Measurements from ENCODE around the gene ITGB2. TPM values are rescaled to one million over a fixed set of nuclear protein-coding genes. Genes with fewer than 3 reads are reported as not detected.

ITGB2 gene
- total RNA-seq, 1 donor from 2014 or later: 468 TPM

DNA sequence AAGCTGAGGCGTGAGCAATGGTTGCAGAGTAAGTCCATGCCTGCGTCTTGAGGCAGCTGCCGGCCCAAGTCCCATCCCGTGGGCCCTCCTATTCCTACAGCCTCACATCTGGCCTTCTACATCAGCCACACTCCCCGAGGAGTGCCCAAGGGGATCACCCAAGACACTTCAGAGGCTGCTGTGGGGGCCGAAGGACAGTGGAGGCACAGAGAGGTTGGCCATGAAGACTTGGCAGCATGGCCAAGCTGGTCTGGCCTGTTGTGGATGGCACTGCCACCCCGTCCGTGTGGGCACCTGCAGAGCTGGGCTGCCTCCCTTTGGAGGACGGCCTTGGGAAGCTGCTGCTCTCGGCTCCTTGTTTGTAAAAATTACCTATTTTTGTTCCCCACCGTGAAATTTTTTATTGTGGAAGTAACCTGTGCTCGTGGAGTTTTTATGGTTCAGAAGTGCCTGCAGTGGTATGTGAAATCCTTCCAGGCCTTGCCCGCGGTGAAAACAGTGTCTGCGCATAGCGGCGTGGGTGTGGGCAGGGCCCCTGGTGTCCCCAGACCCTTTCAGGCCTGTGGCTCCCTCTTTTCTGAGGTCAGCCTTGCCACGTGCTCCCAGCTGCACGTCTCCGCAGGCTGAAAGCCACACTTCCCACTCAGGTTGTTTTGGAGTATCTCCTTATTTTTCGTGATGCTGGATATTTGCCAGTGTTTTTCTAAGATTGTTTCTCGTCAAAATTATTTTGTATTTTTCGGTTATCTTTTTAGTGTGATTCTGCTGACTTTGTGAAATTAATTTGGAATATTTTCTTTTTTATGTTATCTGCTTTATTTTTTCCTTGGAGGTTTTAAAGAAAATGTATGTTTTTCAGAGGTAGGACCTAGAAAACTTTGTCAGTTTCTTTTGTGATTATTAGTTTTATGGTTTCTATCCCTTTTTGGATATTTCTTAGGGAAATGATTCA, 39.7 kb upstream of the ITGB2 start:
- peaks cover 32% of the 10 kb centered on the region for H3K36me3 ChIP-seq
- peak overlapping the region; percentile 84 for H3K27ac ChIP-seq
- intact Hi-C loops (cut with DNase I): no loop called here
- peak; percentile 39 for DNase-seq
- TF ChIP-seq CTCF (IDR thresholded peaks at IDR 0.05): no peak
- H3K4me3 ChIP-seq: no peak overlapping the region
- peaks cover 43% of the 10 kb centered on the region for H3K4me1 ChIP-seq
- ATAC-seq: no peak
- no peaks in the 10 kb centered on the region for H3K27me3 ChIP-seq (ENCODE audit: low read depth)
- H3K9me3 ChIP-seq: no peaks in the 10 kb centered on the region

DNA sequence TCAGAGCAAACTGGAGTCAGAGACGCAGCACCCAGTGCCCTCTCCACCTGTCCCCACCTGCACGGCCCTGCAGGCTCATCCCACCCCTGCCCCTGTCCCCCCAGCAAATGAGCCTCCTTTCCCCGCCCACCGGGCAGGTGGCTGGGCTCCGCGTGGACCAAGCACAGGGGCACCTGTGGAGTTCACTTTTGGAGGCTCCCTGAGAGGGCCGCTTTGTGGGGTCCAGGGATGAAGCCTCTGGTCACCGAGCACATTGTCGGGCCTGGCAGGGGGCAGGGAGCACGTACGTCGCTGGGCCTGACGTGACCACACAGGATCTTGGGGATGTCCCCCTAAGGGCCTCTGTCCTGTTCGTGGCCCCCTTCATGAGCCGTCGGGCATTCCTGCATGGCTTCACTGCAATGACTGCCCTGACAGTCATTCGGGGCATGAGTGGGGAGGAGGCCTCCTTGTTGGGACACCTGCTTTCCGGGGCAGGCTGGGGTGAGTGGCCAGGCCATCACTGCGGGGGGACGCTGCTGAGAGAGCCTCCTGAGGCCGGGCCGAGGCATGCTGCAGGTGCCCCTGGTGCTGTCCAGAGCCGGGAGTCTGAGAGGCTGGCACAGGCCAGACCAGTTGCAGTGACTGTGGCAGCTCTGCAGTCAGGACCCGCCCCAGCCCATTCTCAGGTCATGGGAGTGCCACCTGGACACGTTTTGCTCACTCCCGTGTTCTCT, 38.8 kb upstream of the ITGB2 start:
- Histone ChIP-seq H3K4me1 (peaks cover 35% of the 10 kb centered on the region), H3K36me3 (peaks cover 36% of the 10 kb centered on the region)

DNA sequence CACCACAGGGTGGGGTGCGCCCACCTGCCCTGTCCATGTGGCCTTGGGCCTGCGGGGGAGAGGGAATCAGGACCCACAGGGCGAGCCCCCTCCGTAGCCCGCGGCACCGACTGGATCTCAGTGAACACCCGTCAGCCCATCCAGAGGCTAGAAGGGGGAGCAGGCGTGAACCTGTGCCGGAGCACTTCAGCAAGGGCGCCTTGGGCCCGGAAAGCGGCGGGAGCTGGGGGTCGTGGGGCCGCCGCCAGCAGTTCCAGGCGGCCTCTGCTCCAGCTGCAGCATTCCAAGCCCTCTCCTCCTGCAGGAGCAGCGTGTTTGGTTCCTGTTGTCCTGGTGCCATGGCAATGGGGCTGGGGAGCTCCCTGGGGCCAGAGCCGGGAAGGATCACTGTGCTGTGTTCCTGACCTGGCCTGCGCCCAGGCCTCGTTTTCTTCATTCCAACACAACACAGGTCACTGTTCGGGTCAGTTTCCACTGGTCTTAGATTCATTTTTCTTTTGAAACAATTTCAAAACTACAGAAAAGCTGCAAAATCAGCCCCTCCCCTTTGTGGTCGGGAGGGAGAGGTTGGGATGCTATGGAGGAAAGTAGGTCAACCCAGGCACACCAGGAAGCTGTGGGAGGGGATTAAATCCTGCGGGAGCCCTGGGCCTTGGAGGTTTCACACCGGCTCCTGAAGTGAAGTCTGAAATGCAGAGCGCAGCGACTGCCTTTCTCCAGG, 37.9 kb upstream of the ITGB2 start:
- TF ChIP-seq CTCF (IDR thresholded peaks at IDR 0.05): no peak
- H3K9me3 ChIP-seq: no peaks in the 10 kb centered on the region
- peak; percentile 64 for DNase-seq
- H3K27ac ChIP-seq: peak overlapping the region; percentile 84
- peak; percentile 74 to 79 for ATAC-seq
- H3K4me3 ChIP-seq: no peak overlapping the region
- peaks cover 36% of the 10 kb centered on the region for H3K36me3 ChIP-seq
- intact Hi-C loops (cut with DNase I): no loop called here
- H3K27me3 ChIP-seq (ENCODE audit: low read depth): no peaks in the 10 kb centered on the region
- peaks cover 31% of the 10 kb centered on the region for H3K4me1 ChIP-seq

More for the DNA sequence above, 38.8 kb upstream of the ITGB2 start:
- no peak for TF ChIP-seq CTCF (IDR thresholded peaks at IDR 0.05)
- intact Hi-C loops (cut with DNase I): no loop called here
- Histone ChIP-seq H3K9me3 (no peaks in the 10 kb centered on the region), H3K4me3 (no peak overlapping the region), H3K27ac (peak overlapping the region; percentile 84), H3K27me3 (ENCODE audit: low read depth) (no peaks in the 10 kb centered on the region)
- DNase-seq (peak; percentile 37), ATAC-seq (no peak)

DNA sequence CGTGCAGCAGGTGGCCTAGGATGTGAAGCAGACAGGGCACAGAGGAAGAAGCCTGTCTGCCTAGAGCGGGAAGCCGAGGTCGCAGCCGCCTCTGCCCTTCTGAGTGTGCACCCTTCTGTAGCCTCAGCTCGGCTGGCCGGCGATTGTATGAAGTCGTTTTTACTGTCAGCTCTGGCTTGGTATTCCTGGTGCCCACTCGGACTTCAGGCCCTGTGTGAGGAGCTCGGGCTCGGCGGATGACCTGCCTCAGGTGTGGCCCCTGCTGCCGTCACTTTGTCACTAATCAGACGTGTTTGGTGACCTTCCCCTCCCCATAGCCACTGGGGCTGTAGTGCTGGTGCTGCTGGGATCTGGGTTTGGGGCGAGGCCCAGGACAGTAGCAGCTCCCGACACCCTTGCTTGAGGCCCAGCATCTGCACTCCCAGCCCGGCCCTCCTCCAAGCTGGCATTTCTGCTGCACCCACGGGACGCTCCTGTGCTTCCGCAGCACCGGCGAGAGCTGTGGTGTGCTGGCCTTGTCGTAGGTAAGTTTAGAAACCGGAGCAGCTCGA, 37.3 kb upstream of the ITGB2 start:
- DNase-seq (peak; percentile 47), ATAC-seq (no peak)
- intact Hi-C loops (cut with DNase I): no loop called here
- Histone ChIP-seq H3K36me3 (peaks cover 36% of the 10 kb centered on the region), H3K27me3 (ENCODE audit: low read depth) (no peaks in the 10 kb centered on the region), H3K27ac (peak overlapping the region; percentile 84), H3K9me3 (no peaks in the 10 kb centered on the region), H3K4me3 (no peak overlapping the region), H3K4me1 (peaks cover 31% of the 10 kb centered on the region)
- TF ChIP-seq CTCF (IDR thresholded peaks at IDR 0.05): no peak

All from lower lobe of right lung (tissue), 2 donors.